KMS-11 (cell line): ENCODE measurements around the gene SCUBE1.

Source experiments
- H2AFZ ChIP-seq: fragments of 200-600 bp; sonication (generic); 2 replicates; pipeline ENCODE4 v1.6.1; 2016; ENCODE audit warnings: antibody characterized with exemption, mixed run types, low read depth
- H3K27ac ChIP-seq: fragments of 200-600 bp; sonication (generic); 2 replicates; pipeline ENCODE4 v1.6.1; 2016; ENCODE audit warnings: mild to moderate bottlenecking, mixed run types
- H3K27me3 ChIP-seq: fragments of 200-600 bp; sonication (generic); 2 replicates; pipeline ENCODE4 v1.6.1; 2017; ENCODE audit warnings: mild to moderate bottlenecking, low read depth, mixed run types, moderate library complexity; ENCODE audit not compliant: insufficient read depth
- H3K36me3 ChIP-seq: fragments of 200-600 bp; sonication (generic); 2 replicates; pipeline ENCODE4 v1.6.1; 2017; ENCODE audit warnings: mild to moderate bottlenecking, mixed run types; ENCODE audit not compliant: insufficient read depth
- H3K4me1 ChIP-seq: fragments of 200-600 bp; sonication (generic); 2 replicates; pipeline ENCODE4 v1.6.1; 2016; ENCODE audit warnings: mild to moderate bottlenecking, low read depth, mixed run types; ENCODE audit not compliant: poor library complexity, severe bottlenecking
- H3K4me2 ChIP-seq: fragments of 200-600 bp; sonication (generic); 2 replicates; pipeline ENCODE4 v1.7.0; 2016; ENCODE audit warnings: mild to moderate bottlenecking, mixed run types
- H3K4me3 ChIP-seq: fragments of 200-600 bp; sonication (generic); IDR thresholded peaks from 2 replicates; pipeline ENCODE4 v1.6.1; 2017; ENCODE audit warnings: low read depth, low read length, mixed read lengths; ENCODE audit not compliant: insufficient read depth
- H3K79me2 ChIP-seq: fragments of 200-600 bp; sonication (generic); 2 replicates; pipeline ENCODE4 v1.6.1; 2016; ENCODE audit warnings: low read depth, mixed run types; ENCODE audit not compliant: insufficient read depth
- H3K9ac ChIP-seq: fragments of 200-600 bp; sonication (generic); 2 replicates; pipeline ENCODE4 v1.6.1; 2016; ENCODE audit warnings: mild to moderate bottlenecking, mixed run types
- H4K20me1 ChIP-seq: fragments of 200-600 bp; sonication (generic); 2 replicates; pipeline ENCODE4 v1.6.1; 2016; ENCODE audit warnings: mild to moderate bottlenecking, mixed run types; ENCODE audit not compliant: insufficient read depth
- TF ChIP-seq, protein P1 (sequence below): fragments of 200-600 bp; sonication (generic); conservative IDR thresholded peaks from 2 replicates; pipeline ENCODE4 v1.6.1; 2017; ENCODE audit warnings: low read depth, mild to moderate bottlenecking, antibody characterized with exemption, low read length, moderate library complexity, mixed read lengths

Gene SCUBE1

DNA sequence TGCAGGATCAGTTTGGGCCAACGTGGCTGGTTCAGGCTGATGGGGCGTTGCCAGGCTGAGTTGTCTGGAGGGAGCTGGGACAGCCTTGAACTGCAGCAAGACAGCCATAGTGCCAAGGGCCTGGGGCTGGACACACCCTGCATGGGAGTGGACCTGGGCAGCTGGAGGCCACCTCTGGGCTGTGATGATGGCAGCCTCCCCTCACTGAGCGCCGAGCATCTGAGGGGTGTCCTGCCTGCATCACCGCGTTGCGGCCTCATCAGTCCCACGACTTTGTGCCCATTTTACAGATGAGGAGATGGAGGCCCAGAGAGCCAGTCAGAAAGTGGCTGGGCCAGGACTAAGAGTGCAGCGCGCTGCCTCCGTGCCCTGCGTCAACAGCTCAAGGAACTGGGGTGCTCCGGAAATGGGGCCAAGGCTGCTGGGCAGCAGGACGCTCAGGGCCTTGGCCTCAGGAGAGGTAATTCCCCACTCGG lies 192.4 kb downstream of the SCUBE1 start:
- no peak overlapping the region for H3K4me3 ChIP-seq
- no peak overlapping the region for H3K27ac ChIP-seq
- no peak overlapping the region; the same call in 1 of the 2 replicates for H3K9ac ChIP-seq
- H2AFZ ChIP-seq = peak overlapping the region; percentile 90
- H3K4me1 ChIP-seq = peaks cover 37% of the 10 kb centered on the region
- H3K4me2 ChIP-seq = peak overlapping the region; percentile 73
- no peaks in the 10 kb centered on the region for H3K27me3 ChIP-seq
- TF ChIP-seq, protein P1, sequence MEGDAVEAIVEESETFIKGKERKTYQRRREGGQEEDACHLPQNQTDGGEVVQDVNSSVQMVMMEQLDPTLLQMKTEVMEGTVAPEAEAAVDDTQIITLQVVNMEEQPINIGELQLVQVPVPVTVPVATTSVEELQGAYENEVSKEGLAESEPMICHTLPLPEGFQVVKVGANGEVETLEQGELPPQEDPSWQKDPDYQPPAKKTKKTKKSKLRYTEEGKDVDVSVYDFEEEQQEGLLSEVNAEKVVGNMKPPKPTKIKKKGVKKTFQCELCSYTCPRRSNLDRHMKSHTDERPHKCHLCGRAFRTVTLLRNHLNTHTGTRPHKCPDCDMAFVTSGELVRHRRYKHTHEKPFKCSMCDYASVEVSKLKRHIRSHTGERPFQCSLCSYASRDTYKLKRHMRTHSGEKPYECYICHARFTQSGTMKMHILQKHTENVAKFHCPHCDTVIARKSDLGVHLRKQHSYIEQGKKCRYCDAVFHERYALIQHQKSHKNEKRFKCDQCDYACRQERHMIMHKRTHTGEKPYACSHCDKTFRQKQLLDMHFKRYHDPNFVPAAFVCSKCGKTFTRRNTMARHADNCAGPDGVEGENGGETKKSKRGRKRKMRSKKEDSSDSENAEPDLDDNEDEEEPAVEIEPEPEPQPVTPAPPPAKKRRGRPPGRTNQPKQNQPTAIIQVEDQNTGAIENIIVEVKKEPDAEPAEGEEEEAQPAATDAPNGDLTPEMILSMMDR = no peak
- no peaks in the 10 kb centered on the region for H4K20me1 ChIP-seq
- peaks cover 4% of the 10 kb centered on the region; the same call in 1 of the 2 replicates for H3K79me2 ChIP-seq
- no peaks in the 10 kb centered on the region for H3K36me3 ChIP-seq

DNA sequence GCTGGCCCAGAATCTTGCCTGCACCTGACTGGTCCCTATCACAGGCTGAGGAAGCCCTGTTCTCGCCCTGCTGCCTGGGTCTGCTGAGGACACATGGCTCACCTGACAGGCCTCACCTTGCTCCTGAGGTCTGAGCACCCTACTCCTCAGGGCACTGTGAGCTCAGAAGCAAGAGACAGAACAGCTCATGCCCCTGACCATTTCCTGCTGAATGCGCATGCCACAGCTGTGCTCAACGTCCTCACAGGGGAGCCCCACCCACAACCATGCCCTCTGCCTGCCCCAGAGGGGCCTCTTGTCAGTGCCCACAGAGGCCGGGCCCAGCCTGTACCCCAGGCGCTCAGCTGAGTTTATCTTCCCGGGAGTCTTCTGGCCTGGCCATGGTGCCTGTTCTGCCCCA lies 194.6 kb downstream of the SCUBE1 start:
- Histone ChIP-seq H2AFZ (no peak overlapping the region; the same call in 1 of the 2 replicates), H3K4me2 (peak overlapping the region; percentile 17; the same call in 1 of the 2 replicates), H3K4me3 (no peak overlapping the region)

GRCh38 chr22:43147821-43148220 lies 195.4 kb downstream of the SCUBE1 start:
- no peaks in the 10 kb centered on the region for H3K79me2 ChIP-seq
- no peak overlapping the region for H3K4me3 ChIP-seq
- no peaks in the 10 kb centered on the region for H3K27me3 ChIP-seq
- no peaks in the 10 kb centered on the region for H3K36me3 ChIP-seq
- no peaks in the 10 kb centered on the region for H4K20me1 ChIP-seq
- H3K9ac ChIP-seq = peak overlapping the region; percentile 22; the same call in 1 of the 2 replicates
- peak overlapping the region; percentile 83 for H3K4me2 ChIP-seq
- H3K27ac ChIP-seq = peak overlapping the region; percentile 45; the same call in 1 of the 2 replicates
- H2AFZ ChIP-seq = peak overlapping the region; percentile 68
- TF ChIP-seq, protein P1 = no peak
- peaks cover 30% of the 10 kb centered on the region for H3K4me1 ChIP-seq

More for the DNA sequence above, 194.6 kb downstream of the SCUBE1 start:
- no peak overlapping the region for H3K9ac ChIP-seq
- H4K20me1 ChIP-seq = no peaks in the 10 kb centered on the region
- peaks cover 34% of the 10 kb centered on the region for H3K4me1 ChIP-seq
- no peaks in the 10 kb centered on the region for H3K27me3 ChIP-seq
- TF ChIP-seq, protein P1 = no peak
- no peak overlapping the region for H3K27ac ChIP-seq
- no peaks in the 10 kb centered on the region for H3K79me2 ChIP-seq
- no peaks in the 10 kb centered on the region for H3K36me3 ChIP-seq
